ENCODE data around the gene CDH23. TPM values are rescaled to one million over a fixed set of nuclear protein-coding genes. Genes with fewer than 3 reads are reported as not detected.

The CDH23 gene
- total RNA-seq, 1 experiment from 2014 or later: 0.40 TPM

GRCh38 chr10:71659111-71659634 lies 262.5 kb downstream of the CDH23 start:
- DNase-seq (ENCODE audit: low read depth): no peak

- DNase-seq (ENCODE audit: low read depth): no peak
These were observed 263.0 kb downstream of the CDH23 start for GRCh38 chr10:71659737-71660136.

- no peak for DNase-seq (ENCODE audit: low read depth)
These were observed 263.6 kb downstream of the CDH23 start for GRCh38 chr10:71660313-71660712.

GRCh38 chr10:71661060-71661622 lies 264.4 kb downstream of the CDH23 start:
- no peak for DNase-seq (ENCODE audit: low read depth)

- DNase-seq (ENCODE audit: low read depth): no peak
These were observed 265.1 kb downstream of the CDH23 start for GRCh38 chr10:71661779-71662336.

- DNase-seq (ENCODE audit: low read depth): peak; percentile 13
These were observed 266.6 kb downstream of the CDH23 start for GRCh38 chr10:71663311-71663710.

- no peak for DNase-seq (ENCODE audit: low read depth)
These were observed 267.9 kb downstream of the CDH23 start for GRCh38 chr10:71664585-71664984.

- no peak for DNase-seq (ENCODE audit: low read depth)
These were observed 268.7 kb downstream of the CDH23 start for GRCh38 chr10:71665456-71665855.

GRCh38 chr10:71666639-71667386 lies 270.1 kb downstream of the CDH23 start:
- no peak for DNase-seq (ENCODE audit: low read depth)

GRCh38 chr10:71667387-71667752 lies 270.6 kb downstream of the CDH23 start:
- no peak for DNase-seq (ENCODE audit: low read depth)

GRCh38 chr10:71671994-71672946 lies 275.6 kb downstream of the CDH23 start:
- DNase-seq (ENCODE audit: low read depth): no peak

- no peak for DNase-seq (ENCODE audit: low read depth)
These were observed 278.7 kb downstream of the CDH23 start for GRCh38 chr10:71675295-71675970.

- no peak for DNase-seq (ENCODE audit: low read depth)
These were observed 280.5 kb downstream of the CDH23 start for GRCh38 chr10:71677261-71677660.

- DNase-seq (ENCODE audit: low read depth): no peak
These were observed 281.5 kb downstream of the CDH23 start for GRCh38 chr10:71678057-71678805.

- DNase-seq (ENCODE audit: low read depth): no peak
These were observed 282.7 kb downstream of the CDH23 start for GRCh38 chr10:71679425-71679824.

GRCh38 chr10:71681977-71682376 lies 285.3 kb downstream of the CDH23 start:
- no peak for DNase-seq (ENCODE audit: low read depth)

- no peak for DNase-seq (ENCODE audit: low read depth)
These were observed 286.6 kb downstream of the CDH23 start for GRCh38 chr10:71683301-71683700.

- peak; percentile 25 for DNase-seq (ENCODE audit: low read depth)
These were observed 287.8 kb downstream of the CDH23 start for GRCh38 chr10:71684356-71685173.

GRCh38 chr10:71685554-71686232 lies 289.0 kb downstream of the CDH23 start:
- DNase-seq (ENCODE audit: low read depth): no peak
